HG03097 (cell line): ENCODE measurements around the gene DSCAM.

Experiments used
- ATAC-seq: cut with Tn5 transposase; IDR thresholded peaks from one replicate; pipeline ENCODE4 v1.9.1; 2021; ENCODE audit not compliant: unreplicated experiment, low FRiP score

DSCAM gene

DNA sequence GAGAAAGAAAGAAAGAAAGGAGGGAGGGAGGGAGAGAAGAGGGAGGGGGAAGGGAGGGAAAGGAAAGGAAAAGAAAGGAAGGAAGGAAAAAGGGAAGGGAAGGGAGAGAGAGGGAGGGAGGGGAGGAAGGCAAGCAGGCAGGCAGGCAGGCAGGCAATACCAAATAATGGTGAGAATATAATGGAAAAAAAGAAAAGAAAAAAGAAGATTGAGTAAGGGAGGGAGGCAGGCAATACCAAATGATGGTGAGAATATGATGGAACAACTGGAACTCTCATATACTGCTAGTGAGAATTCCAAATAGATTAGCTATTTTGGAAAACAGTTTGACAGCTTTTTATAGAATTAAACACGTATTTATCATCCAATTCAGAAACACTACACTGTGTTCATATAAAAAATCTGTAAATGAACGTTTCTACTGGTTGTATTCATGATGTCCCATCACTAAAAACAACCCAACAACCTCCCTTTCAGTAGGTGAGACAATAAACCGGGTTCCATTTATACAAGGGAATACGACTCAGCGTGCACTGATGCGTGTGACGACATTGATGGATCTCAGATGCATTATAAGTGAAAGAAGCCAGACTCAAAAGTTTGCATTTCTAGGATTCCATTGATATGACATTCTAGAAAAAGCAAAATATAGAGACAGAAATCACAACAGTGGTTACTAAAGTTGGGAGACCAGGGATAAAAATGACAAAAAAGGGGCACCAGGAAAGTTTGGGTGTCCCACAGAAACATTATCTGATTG lies 226.4 kb downstream of the DSCAM start:
- no peak for ATAC-seq

DNA sequence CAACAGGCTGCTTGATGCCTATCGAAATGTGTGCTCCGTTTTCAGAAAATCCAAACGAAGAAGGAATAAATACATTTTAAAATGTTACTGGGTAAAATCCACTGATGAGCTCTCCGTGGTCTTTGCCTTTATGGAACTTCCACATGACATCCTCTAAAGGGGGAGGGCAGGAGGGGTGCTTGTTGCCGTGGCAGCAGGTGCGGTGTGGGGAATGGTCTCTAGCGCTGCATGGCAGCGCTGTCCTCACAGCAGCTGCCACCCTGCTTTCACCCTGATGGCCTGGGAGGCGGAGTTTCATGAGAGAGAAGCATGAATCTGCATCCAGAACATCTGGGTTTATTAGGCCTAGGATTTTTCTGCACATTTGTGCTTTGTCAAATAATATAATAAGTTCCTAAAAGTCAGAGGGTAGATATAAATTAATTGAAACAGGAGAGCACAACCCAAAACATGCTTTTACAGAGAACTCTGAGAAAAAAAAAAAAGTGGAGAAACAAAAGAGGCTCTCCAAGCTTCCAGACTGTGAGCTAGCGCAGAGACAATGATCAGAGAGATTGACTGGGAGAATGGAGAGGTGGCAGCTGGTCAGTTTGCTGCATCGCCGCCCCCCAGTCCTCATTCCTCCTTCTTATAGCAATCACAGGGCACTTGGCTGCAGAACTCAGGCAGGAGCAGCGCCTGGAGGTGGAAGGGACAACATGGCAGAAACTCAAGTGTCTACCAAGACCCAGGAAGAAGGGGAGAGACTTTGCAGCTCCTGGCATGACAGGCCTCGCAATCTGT lies 228.6 kb downstream of the DSCAM start:
- ATAC-seq: no peak

DNA sequence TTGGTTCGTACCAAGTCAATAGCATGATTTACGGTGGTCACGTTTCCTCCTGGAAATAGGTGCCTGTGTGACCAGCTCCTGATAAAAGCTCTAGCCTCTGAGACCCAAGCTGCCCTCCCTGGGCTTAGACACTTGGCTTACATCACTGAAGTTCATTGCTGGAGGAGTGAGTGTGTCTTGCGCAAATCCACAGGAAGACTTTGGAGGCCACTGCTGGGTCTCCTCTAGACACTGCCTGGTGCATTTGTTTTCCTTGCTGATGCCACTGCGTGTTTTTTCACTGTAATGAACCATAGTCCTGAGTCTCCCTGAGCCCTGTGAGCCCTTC lies 230.6 kb downstream of the DSCAM start:
- no peak for ATAC-seq

DNA sequence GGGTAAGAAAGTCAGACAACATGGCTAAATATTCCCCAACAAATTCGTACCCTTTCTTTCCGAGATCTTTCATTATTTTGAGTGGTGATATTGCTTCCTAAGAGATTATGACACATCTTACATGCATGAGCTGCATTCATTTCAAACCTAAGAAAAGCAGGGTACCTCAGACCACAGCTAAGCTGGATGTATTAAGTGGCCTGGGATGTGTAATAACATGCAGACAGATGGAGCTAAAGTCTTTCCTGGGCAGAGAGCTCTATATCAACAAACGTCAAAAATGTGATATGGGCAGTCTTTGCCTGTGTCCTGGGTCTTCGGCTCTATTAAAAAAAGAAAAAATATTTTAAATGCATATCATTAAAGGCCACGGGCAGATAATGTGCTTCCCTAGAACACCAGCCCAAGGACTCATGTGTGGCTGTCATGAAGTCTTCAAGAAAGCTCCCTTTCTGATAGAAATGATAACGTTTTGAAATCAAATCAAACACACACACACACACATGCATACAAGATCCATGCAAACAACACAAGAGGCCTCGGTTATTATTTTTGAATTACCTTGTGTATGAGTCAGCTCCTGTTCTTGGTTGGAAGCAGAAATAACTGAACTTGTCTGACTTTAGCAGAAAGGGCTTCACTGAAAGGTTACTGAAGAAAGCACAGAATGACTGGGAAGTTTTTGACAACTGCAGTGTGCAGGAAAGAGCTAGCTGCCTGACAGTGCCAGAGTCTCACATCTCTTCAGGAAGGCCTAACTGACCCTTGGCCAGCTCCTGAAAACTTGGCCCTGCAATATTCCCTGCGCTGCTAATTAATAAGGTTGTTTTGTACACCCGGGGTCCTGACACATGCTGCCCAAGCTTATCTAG lies 231.2 kb downstream of the DSCAM start:
- no peak for ATAC-seq

DNA sequence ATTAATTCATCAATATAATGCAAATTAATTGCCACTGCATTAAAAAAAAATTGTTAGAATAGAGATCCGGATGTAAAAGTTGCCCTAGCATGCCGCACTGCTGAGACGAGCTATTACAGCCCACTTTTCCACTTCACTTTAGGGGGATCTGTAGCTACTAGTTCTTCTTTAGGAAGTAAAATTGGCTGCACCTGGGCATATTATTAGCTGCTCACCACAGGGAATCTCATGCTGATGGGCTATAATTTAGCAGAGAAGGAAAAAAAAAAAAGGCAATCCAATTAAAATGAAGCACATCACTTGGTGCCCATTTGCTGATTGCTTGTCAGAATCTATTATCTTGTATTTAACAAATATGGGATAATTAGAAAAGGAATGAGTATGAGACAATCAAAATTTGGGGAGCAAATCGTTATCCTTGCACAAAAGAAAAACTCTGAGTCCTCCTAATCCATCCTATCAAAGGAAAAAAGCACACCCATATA lies 233.4 kb downstream of the DSCAM start:
- no peak for ATAC-seq

DNA sequence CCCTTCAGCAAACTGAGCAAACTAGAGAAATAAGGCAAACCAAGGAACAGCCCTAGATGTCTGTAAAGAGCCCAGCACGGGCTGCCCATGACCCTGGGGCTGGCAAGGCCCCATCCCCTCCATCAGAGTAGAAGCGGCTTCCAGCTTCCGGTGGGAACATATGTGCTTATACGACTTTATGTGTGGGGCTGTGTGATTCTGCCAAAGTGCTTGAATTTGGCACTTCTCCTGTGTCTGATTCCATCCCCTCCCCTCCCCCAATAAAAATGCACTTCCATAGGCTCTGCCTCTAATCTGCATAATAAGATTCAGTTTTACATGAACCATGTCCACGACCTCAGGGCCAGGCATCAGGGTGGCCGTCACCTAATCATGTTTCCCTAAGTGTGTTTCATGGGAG lies 236.6 kb downstream of the DSCAM start:
- ATAC-seq: no peak

DNA sequence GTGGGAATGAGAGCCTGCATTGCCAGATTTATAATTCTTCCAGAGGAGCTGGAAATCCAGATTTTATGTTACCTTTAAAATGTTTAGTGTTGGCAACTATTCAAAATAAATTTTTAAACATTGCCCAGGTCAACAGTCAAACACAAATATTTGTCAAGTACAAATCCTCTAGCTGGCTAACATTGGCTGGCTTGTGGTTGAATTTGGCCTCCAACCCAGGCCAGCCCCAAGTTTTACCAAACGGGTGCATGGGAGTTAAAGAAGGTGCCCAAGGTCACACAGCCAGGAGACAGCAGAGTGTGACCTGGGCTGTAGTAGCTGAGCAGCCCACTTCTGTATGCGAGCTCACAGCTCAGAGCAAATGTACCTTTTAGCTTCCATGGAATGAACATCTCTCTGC lies 240.6 kb downstream of the DSCAM start:
- ATAC-seq: no peak

DNA sequence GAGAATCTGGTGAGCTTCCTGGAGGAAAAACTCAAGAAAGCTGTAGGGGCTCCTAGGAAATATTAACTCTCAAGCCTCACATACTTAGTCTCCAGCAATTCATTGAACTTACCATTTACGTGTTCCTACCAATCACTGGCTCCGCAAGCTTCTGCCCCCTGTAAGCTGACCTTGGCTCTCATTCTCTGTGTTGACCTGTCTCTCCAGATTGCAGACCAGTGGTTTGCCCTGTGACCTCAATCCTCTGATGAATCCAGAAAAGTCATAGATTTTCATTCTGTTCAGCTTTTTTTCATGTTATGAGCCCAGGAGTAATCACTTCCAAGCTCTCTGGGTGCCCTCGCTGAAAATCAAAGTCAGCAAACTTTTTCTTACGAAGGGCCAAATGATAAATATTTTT lies 241.9 kb downstream of the DSCAM start:
- ATAC-seq: no peak

DNA sequence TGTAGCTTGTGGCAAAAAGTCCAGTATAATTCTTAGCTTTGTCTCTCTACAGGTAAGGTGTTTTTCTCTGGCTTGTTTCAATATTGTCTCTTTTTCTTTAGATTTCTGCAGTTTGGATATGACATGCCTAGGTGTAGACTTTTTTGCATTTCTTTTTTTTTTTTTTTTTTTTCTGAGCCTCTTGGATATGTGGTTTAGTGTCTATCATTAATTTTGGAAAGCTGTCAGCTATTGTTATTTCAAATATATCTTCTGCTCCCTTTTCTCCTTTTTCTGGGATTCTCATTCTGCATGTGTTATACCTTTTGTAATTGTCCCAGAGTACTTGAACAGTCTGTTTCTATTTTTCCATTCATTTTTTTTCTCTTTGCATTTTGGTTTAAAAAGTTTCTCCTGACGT lies 243.2 kb downstream of the DSCAM start:
- no peak for ATAC-seq

DNA sequence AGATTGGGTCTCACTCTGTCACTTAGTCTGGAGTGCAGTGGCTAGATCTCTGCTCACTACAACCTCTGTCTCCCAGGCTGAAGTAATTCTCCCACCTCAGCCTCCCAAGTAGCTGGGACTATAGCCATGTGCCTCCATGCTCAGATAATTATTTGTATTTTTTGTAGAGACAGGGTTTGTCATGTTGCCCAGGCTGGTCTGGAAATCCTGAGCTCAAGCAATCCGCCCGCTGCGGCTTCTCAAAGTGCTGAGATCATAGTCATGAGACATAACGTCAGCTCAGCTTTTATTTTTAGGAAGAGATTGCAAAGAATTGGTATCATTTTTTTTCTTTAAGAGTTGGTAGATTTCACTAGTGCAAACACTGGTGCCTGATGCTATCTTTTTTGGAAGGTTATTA lies 244.9 kb downstream of the DSCAM start:
- no peak for ATAC-seq

DNA sequence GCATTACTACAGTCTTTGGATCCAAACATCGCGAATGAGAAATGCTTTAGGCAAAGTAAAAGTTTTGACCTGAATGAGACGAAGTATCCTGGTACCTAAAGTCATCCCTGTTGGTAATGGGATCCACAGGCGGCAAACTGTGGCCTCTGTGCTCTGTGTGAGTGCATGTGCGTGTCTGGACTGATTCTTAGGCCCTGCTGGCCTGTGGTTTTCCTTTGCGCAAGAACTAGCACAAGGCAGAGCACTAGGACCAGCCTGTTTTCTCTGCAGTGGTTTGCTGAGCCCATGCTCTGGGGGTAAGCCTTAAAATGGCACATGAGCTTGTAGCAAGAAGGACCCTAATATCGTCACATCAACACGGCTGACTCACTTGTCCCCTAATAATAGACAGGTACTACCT lies 251.2 kb downstream of the DSCAM start:
- ATAC-seq: no peak

DNA sequence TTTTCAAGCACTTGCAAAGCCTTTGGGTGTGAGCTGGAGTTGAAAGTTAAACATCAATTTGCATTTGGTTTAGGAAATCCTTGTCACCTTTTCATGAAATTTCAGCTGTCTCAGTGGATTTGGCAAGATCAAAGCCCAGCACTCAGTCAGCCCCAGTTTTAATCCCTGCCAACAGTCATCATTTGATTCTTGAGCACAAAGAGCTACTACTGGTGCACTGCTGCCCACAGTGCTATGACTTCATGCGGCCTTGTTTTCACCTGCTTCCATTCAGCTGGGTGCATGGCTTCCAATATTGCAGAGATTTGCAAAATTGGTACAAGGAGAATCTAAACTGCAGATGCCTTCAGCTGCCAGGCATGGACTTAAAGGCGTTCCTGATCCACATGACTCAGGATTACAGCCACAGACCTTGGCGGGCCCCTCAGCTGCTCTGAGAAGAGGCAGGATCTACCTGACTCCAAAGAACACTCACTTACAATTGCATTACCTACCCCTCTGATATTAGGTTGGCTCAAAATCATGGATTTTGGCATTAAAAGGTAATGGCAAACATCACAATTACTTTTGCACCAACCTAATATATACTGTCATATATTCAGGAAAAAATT lies 259.1 kb downstream of the DSCAM start:
- ATAC-seq: no peak

DNA sequence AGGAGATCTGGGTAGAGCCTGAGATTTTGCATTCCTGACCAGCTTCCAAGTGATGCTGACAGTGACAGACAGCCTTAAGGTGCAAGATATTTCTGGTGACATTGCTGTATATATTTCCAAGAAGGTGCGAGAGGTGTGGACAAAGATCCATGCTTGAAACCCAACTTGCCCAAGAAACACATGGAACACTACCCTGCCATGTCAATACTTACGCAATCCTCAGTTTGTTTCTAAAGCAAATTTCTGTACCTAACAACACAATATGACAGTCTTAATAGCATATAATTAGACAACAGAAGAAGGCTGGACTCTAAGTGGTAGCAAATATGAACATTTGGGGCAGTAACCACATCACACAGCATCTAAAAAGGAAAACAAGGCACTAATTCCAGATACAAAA lies 260.4 kb downstream of the DSCAM start:
- no peak for ATAC-seq

DNA sequence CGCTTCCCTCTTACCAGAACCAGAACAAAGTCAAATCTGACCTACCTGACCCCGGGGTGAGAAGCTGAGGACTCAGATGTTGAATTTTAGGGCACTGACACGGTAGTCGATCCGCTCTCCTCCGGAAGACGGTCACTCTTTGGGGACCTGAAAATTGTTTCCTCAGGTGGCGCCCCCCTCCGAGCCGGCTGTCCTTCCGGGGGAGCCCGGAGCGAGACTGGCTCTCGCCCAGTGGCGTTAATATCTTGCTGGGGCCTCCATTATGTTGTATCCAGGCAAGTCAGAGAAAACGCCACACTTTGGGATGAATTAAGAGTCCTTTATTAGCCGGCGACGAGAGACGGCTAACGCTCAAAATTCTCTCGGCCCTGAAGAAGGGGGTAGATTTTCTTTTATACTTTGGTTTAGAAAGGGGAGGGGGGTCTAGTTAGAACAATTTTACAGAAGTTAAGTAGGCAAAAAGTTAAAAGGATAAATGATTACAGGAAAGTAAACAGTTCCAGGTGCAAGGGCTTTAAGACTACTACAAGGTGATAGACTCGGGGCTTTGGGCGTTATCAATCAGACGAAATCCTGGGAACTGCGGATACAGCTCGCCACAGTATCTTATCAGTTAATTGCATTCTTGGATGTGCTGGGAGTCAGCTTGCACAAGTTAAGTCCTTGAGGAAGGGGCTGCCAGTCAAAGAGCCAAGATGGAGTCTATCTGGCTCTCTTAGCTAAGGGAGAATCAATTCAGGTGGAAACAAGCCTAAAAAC lies 269.5 kb downstream of the DSCAM start:
- no peak for ATAC-seq

DNA sequence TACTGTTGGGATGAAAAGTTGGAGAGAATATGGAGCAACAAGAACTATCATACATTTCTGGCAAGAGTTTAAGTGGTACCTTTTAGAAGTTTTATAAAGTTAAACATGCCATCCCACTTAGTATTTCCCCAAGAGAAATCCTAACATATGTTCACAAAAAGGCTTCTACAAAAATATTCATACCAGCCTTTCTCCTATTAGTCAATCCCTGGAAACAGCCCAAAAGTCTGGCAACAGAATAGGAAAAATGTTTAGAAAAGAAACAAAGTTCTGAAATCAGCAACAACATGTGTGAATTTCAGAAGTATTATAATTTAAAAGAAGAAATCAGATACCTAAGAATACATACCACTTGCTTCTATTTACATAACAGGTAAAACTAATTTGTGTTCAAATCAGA lies 271.0 kb downstream of the DSCAM start:
- no peak for ATAC-seq

DNA sequence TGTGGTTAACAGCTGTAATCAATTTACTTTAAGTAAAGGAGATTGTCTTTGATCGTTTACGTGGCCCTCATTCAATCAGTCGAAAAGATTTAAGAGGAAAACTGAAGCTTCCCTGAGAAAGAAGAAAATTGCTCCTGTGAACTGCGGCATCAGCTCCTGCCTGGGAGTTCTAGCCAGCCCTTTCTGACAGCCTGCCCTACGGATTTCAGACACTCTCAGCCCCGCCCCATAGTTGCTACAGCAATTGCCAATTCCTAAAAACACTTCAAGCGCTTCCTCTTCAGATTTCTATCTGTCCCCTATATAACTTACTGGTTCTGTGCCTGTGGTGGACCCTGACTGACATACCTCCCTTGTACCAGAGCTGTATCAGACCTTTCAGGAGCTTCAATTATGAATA lies 277.6 kb downstream of the DSCAM start:
- ATAC-seq: no peak

DNA sequence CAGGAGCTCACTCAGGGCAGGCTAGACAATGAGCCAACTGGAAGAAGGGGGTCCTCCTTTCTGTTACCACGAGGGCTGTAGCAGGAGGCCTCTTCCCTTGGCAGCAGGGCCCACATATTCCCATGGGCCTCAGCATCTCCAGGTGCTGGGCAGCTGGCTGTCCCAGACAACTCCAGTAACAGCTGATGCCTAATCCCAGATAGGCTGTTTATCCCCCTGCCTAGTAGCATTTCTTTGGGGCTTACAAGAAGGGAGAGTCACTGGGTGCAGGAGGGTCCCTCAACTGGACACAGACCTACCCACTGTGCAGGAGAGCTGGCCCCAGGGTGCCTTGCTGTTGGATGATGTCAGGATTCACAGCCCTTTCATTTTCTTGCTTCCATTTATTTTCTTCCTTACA lies 278.2 kb downstream of the DSCAM start:
- ATAC-seq: no peak

DNA sequence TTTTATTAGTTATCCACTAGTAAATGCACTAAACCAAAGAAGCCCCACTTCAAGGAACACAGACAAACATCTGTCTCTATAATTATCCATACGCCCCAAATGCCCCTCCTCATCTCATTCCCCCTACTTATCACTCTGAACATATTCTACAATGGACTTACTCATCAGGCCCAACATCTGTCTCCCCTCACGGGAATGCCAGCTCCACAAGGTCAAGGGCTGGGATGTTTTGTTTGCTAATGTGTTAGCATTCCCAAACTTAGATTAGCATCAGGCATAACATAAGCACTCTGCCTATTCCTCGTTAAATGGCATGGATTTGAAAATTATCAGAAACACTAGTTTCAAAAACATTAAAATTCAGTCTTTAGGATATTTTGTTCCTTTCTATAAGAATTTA lies 279.5 kb downstream of the DSCAM start:
- no peak for ATAC-seq

DNA sequence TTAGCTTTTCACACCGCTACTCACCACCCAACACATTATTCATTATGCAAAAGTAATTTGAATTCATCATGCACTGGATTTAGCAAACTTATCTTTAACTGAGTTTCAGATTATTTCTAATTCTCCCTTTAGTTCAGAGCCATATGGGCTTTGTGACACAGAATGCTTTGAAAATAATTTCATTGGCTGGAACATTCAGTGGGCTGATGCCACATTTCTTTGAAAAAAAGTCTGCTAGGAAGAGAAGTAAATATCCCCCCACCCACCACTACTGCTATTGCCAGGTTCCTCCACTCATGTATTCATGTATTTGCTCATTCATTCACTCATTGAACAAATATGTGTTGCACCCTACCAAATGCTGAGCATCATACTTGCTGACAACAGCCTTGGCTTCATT lies 280.5 kb downstream of the DSCAM start:
- no peak for ATAC-seq

DNA sequence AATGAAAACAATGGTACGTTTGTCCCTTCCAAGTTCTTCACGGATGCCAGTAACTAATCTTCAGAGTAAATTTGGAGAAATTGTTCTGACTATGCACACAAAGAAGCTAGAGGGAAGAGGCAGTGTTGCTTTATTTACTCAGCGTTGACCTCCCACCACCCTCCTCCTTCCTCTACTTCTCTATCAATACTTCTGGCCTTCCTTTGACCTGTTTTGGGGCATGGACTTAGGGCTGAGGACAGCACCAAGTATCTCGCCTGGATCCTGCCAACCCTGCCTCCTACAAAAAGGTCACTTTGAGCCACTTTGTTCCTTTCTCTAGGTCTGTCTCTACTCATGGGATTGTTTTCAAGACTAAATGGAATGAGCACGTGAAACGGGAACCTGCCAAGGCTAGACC lies 282.6 kb downstream of the DSCAM start:
- ATAC-seq: no peak
